ENCODE measurements around the gene C6orf132.

The C6orf132 gene

GRCh38 chr6:42095094-42095493 lies 47.3 kb downstream of the C6orf132 start:
- Histone ChIP-seq H3K36me3 (replicated peaks; ENCODE audit: insufficient read depth, low read length) (no peaks in the 10 kb centered on the region), H3K79me2 (ENCODE audit: low read length) (no peaks in the 10 kb centered on the region), H3K4me2 (ENCODE audit: low read depth, low read length) (no peak overlapping the region), H3K4me3 (ENCODE audit: low read length) (no peak overlapping the region), H4K20me1 (ENCODE audit: insufficient read depth, low read length) (no peaks in the 10 kb centered on the region), H3K9ac (ENCODE audit: low read length) (no peak overlapping the region), H3K27ac (ENCODE audit: low read length) (no peak overlapping the region), H3K9me3 (replicated peaks; ENCODE audit: insufficient read depth, low read length) (no peaks in the 10 kb centered on the region), H3K9me2 (replicated peaks; ENCODE audit: insufficient read depth, low read length) (no peaks in the 10 kb centered on the region), H3K27me3 (replicated peaks; ENCODE audit: insufficient read depth, low read length) (no peaks in the 10 kb centered on the region), H3F3A (ENCODE audit: insufficient read depth, low read length) (no peaks in the 10 kb centered on the region), H3K4me1 (ENCODE audit: low read length) (no peaks in the 10 kb centered on the region), H2AFZ (ENCODE audit: low read length) (no peak overlapping the region)
- DNase-seq: no peak
- TF ChIP-seq CTCF (IDR thresholded peaks at IDR 0.05; ENCODE audit: low read length): no peak
- no peak for TF ChIP-seq EZH2phosphoT487 (IDR thresholded peaks at IDR 0.05; ENCODE audit: low read length)
- no peak for TF ChIP-seq EZH2 (optimal IDR thresholded peaks at IDR 0.05; ENCODE audit: low read depth, low read length)

GRCh38 chr6:42093582-42094329 lies 48.7 kb downstream of the C6orf132 start:
- Histone ChIP-seq H3K27ac (ENCODE audit: low read length) (no peak overlapping the region), H3K9ac (ENCODE audit: low read length) (no peak overlapping the region), H3K4me2 (ENCODE audit: low read depth, low read length) (no peak overlapping the region), H3K36me3 (replicated peaks; ENCODE audit: insufficient read depth, low read length) (no peaks in the 10 kb centered on the region), H3K9me2 (replicated peaks; ENCODE audit: insufficient read depth, low read length) (no peaks in the 10 kb centered on the region), H2AFZ (ENCODE audit: low read length) (no peak overlapping the region), H3K9me3 (replicated peaks; ENCODE audit: insufficient read depth, low read length) (no peaks in the 10 kb centered on the region), H3F3A (ENCODE audit: insufficient read depth, low read length) (no peaks in the 10 kb centered on the region), H3K79me2 (ENCODE audit: low read length) (no peaks in the 10 kb centered on the region), H4K20me1 (ENCODE audit: insufficient read depth, low read length) (no peaks in the 10 kb centered on the region), H3K27me3 (replicated peaks; ENCODE audit: insufficient read depth, low read length) (no peaks in the 10 kb centered on the region), H3K4me1 (ENCODE audit: low read length) (no peaks in the 10 kb centered on the region), H3K4me3 (ENCODE audit: low read length) (no peak overlapping the region)
- no peak for DNase-seq
- TF ChIP-seq CTCF (IDR thresholded peaks at IDR 0.05; ENCODE audit: low read length) (no peak), EZH2 (optimal IDR thresholded peaks at IDR 0.05; ENCODE audit: low read depth, low read length) (no peak), EZH2phosphoT487 (IDR thresholded peaks at IDR 0.05; ENCODE audit: low read length) (no peak)

- H2AFZ ChIP-seq (ENCODE audit: low read length): no peak overlapping the region
- H3K27ac ChIP-seq (ENCODE audit: low read length): no peak overlapping the region
- H3F3A ChIP-seq (ENCODE audit: insufficient read depth, low read length): no peaks in the 10 kb centered on the region
- no peaks in the 10 kb centered on the region for H3K9me3 ChIP-seq (replicated peaks; ENCODE audit: insufficient read depth, low read length)
- no peaks in the 10 kb centered on the region for H3K27me3 ChIP-seq (replicated peaks; ENCODE audit: insufficient read depth, low read length)
- H4K20me1 ChIP-seq (ENCODE audit: insufficient read depth, low read length): no peaks in the 10 kb centered on the region
- H3K4me3 ChIP-seq (ENCODE audit: low read length): no peak overlapping the region
- no peak overlapping the region for H3K9ac ChIP-seq (ENCODE audit: low read length)
- no peak overlapping the region for H3K4me2 ChIP-seq (ENCODE audit: low read depth, low read length)
- no peak for DNase-seq
- TF ChIP-seq CTCF (IDR thresholded peaks at IDR 0.05; ENCODE audit: low read length) (no peak), EZH2 (optimal IDR thresholded peaks at IDR 0.05; ENCODE audit: low read depth, low read length) (no peak), EZH2phosphoT487 (IDR thresholded peaks at IDR 0.05; ENCODE audit: low read length) (no peak)
- no peaks in the 10 kb centered on the region for H3K36me3 ChIP-seq (replicated peaks; ENCODE audit: insufficient read depth, low read length)
- no peaks in the 10 kb centered on the region for H3K79me2 ChIP-seq (ENCODE audit: low read length)
- no peaks in the 10 kb centered on the region for H3K9me2 ChIP-seq (replicated peaks; ENCODE audit: insufficient read depth, low read length)
- H3K4me1 ChIP-seq (ENCODE audit: low read length): no peaks in the 10 kb centered on the region
These were observed 50.7 kb downstream of the C6orf132 start for GRCh38 chr6:42091718-42092023.

Measured in MM.1S (cell line).